Measurements from ENCODE around the gene NDUFAB1.

GRCh38 chr16:23595951-23596720, at the start of gene NDUFAB1:
- TF ChIP-seq CTCF (IDR thresholded peaks at IDR 0.05) (peak; percentile 72 to 100 (median 99)), POLR2A (IDR thresholded peaks at IDR 0.05) (peak in 1 of 2 donors; percentile 37)

Measured in thyroid gland (tissue), 4 donors.